Mammary epithelial cell (primary cell): ENCODE data around the gene RBBP9.

Source experiments
- CTCF ChIP-seq, 2 donors: IDR thresholded peaks in 1 of 2; conservative IDR thresholded peaks in 1 of 2; 2 replicates each; pipeline ENCODE4 v1.5.1; 2011 to 2012; ENCODE audit warnings: inconsistent platforms in 2 of 2, low read length in 2 of 2, mild to moderate bottlenecking in 2 of 2, control low read depth in 1 of 2, low read depth in 1 of 2; ENCODE audit not compliant: insufficient read depth in 1 of 2; ENCODE audit errors: extremely low read depth in 1 of 2
- EZH2 ChIP-seq: IDR thresholded peaks from 2 replicates; pipeline ENCODE4 v1.6.1; 2012; ENCODE audit warnings: low read length, inconsistent platforms, borderline replicate concordance

GRCh38 chr20:18513208-18513607 lies 16.2 kb upstream of the RBBP9 start:
- TF ChIP-seq EZH2 (no peak), CTCF (conservative IDR thresholded peaks at IDR 0.05 in 1 of 2, IDR thresholded peaks at IDR 0.05 in 1 of 2; ENCODE audit: extremely low read depth in 1 of 2, insufficient read depth in 1 of 2, low read depth in 1 of 2, low read length in 2 of 2) (no peak)
